IPS DF 4.7 (cell line): Measurements from ENCODE around the gene NSUN6.
"Not testable (repeated sequence)": the region's sequence is repeated elsewhere in the genome, so short reads cannot be mapped to it uniquely, and the experiment has no call there.

Experiments
- DNase-seq: peaks from one replicate; pipeline ENCODE4 v3.0.0-alpha.2; 2013; ENCODE audit warnings: low spot score; ENCODE audit errors: extremely low read depth

The NSUN6 gene

DNA sequence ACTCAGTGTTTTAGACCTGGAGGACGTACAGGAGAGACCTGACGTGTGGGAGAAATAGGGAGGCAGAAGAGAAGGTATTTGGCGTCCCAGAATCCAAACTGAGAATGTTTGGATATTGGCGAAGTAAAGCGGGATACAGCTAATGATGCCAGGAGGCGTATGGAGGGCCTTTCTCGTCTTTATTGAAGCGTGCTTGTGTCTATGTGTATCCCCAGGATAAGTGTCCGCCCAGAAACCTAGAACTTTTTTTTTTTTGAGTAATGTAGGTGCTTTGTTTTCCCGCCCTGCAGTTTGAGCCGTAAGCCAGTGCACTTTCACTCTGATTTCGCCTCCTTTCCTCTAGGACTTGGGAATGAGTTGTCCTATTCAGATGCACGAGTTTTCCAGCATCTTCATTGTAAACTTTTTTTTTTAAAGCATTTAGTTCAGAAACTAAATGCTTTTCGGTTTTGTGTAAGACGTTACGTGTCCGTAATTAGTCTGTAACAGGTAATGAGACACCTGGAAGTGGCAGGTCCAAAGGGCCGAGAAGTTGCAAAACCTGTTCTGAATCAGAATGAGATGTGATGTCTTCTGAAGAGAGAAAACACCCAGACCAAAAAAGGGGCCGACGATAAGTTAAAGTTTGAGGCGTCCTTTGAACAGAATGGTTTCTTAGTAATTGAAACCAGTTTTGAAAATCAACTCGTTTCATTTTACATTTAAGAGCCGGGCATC lies 8.6 kb upstream of the NSUN6 start:
- DNase-seq, result no peak

DNA sequence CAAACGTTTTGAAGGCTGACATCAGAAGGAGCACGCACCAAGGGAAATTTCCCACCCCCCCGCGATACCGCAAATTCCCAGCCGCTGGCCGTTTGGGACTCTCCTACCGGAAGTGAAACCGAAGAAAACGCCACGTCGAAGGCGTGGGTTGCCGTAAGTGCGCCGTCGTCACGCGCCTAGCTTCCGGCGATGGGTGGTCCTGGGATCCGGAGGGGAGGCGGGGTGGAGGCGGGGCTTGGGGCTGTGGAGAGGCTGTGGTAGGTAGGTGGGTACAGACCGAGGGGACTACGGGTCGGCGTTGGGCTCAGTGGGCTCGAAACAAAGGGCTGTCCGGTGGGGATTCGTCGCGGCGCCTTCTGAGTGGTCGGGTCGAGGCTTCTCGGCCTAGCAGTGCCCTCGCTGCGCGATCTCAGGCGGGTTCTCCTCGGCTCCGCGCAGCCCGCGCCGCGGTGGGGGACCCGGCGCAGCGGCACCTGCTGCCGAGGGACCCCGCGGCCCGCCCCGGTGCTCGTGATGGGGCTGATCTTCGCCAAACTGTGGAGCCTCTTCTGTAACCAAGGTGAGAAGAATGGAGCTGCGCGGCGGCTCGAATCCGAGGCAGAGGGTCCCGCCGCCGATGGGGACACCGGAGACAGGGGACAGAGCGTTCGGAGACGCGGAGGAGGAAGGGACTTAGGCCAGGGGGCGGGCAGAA lies 7.9 kb upstream of the NSUN6 start, which contains the start of gene ARL5B:
ARL5B (plus strand) TSS at position 307 of the 694 bp plus-strand sequence; CDS start at position 514, 207 bp downstream.
- DNase-seq, result peak; percentile 58

DNA sequence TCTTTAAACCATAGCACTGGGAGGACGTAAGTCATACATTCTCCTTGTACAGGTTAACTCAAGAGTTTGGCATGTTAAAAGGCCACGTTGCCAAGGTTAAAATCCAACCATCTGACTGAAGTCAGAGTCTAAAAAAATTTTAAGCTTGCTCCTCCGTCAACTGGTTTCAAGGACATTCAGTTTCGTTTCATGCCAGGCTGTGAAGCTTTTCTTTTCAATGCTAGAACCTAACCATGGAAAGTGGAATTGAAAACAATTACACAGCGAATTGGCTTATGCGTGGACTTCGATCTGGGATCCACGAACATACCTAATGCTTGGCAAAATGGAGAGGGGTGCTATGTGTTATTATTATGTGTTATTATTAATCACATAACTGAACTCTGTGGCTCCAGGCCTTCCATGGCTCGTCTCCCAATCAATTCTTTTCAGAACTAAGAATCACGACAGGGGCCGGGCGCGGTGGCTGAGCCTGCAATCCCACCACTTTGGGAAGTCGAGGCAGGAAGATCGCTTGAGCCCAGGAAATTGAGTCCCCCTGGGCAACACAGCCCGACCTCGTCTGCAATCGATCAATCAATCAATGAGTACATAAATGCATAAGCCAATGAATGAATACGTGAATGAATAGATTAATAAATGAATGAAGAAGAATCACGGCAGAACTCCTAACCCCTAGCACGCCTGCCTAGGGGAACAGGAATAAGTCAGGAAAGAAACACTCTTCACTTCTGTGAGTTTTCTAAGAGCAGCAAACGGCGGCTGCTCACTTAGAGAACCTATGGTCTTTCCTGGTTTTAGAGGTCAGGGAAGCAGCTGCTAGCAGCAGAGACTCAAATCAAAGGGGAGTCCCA lies 7.1 kb upstream of the NSUN6 start:
- no peak for DNase-seq

DNA sequence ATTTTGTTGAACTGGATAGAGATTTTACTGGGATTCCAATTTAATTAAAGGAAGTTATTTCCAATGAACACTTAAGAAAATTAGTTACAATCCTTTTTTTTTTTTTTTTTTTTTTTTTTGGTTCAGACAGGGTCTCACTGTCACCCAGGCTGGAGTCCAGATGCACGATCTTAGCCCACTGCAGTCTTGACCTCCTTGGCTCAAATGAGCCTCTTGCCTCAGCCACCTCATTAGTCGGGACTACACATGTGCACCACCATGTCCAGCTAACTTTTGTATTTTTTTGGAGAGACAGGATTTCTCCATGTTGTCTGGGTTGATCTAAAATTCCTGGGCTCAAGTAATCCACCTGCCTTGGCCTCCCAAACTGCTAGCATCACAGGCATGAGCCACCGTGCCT lies 5.3 kb upstream of the NSUN6 start:
- DNase-seq, result no peak

DNA sequence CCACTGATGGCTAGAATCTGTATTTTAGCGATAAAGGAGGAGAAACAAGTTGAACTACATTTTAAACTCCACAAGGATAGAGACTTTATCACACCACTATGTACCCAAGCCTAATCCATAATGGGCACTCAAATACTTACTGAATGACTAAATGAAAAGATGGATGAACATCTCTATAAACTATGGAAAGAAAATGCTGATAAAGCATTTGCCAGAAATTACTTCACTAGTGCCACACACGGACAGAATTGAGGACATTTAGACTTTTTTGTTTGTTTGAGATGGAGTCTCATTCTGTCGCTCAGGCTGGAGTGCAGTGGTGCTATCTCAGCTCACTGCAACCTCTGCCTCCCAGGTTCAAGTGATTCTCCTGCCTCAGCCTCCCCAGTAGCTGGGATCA lies 1.7 kb upstream of the NSUN6 start:
- DNase-seq, result no peak

DNA sequence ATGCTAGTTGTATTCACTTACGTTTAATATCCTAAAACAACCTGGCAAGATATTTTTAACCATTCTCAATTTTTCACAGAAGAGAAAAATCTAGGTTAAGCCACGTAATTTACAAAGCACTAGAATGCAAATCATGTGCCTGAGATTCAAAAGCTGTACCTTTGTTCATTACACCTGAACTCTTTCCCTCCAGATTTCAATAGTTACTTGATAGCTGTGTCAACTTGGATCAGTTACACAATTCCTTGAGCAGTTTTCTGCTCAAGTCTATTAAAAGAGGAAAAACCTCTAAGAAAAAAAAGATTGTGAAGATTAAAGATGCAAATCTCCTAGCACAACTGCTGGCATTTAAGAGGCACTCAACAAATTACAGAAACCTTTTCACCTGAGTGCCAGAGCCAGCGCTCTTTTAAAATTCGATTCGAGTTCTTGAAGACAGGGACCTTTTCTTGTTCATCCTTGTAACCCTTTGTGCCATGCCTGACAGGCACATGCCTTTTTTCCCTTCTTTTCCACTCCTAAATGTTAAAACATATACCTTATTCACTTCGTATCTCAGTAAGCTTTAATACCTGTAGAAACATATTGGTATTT lies 886 bp downstream of the NSUN6 start:
- DNase-seq, result no peak

DNA sequence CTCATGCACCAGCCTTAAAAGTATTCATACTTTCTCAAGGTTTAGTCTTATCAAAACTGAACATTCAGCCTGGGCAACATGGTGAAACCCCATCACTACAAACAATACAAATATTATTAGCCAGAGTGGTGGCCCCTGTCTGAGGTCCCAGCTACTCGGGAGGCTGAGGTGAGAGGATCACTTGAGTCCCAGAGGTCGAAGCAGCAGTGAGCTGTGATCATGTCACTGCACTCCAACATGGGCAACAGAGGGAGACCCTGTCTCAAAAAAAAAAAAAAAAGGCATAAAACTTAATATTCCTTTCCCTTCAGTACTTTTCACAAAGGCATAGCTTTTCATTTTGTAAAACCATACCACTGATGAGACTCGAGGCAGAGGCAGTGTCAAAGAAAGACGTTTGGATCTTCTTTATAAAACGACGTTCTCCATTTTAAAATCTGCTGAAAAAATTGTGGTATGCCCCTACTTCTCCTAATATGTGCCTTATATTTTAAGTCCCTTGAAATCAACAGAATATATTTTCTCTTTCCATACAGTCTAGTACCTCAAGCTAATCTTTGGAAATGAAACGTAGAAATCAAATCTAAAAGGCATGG lies 1.9 kb downstream of the NSUN6 start:
- DNase-seq, result no peak

DNA sequence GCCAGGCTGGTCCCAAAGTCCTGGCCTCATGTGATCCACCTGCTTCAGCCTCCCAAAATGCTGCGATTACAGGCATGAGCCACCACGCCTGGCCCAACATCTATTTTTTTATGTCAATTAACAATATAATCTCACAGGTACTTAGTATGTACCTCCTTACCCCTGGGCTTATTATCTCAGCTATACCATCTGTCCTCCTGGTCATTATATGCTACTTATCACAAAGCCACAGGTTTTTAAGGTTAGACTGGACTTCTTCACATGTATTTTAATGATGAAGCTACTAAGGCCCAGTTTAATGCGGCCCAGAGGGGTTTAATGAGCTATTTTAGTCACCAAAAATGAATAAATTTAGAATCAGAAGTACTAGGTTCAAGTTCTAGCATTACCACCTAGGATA lies 3.4 kb downstream of the NSUN6 start:
- DNase-seq, result no peak

DNA sequence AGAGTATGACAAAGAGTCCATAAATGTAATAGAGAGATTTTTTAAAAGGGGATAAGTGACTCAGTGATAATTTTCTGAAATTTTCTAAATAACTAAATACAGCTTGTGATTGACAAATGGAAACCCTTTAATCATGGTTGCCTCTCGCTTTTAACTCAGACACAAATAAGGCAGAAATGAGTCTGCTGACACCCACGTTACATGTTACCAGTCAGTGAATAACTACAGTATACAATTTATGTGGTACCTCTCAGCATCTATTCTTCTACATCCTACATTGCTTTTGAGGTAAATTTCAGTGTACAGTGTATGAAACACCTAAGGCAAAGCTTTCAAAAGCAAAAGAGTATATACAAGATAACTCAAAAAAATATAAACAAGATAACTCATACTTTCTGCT lies 4.2 kb downstream of the NSUN6 start:
- no peak for DNase-seq

DNA sequence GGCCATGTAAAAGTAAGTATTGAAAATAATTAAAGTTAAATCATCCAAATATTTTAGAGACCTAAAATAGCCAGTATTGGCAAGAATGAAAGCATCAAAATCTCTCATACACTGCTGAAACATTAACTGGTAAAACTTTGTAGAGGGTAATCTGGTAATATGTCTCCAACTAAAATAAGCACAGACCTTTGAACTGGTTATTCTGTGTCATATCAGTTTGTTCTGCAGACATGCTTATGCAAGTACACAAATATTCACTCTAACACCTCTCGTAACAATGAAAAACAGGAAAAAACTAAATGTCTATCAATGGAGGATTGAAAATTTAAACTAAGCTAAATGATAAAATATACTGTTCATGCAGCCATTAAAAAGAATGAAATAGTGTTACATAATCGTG lies 11.7 kb downstream of the NSUN6 start:
- not testable (repeated sequence) for DNase-seq

DNA sequence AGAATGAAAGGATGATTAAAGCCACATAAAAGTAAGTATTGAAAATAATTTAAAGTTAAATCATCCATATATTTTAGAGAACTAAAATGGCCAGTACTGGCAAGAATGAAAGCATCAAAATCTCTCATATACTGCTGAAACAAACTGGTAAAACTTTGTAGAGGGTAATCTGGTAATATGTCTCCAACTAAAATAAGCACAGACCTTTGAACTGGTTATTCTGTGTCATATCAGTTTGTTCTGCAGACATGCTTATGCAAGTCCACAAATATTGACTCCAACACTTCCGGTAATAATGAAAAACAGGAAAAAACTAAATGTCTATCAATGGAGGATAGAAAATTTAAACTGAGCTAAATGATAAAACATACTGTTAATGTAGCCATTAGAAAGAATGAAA lies 14.0 kb downstream of the NSUN6 start:
- DNase-seq, result not testable (repeated sequence)

DNA sequence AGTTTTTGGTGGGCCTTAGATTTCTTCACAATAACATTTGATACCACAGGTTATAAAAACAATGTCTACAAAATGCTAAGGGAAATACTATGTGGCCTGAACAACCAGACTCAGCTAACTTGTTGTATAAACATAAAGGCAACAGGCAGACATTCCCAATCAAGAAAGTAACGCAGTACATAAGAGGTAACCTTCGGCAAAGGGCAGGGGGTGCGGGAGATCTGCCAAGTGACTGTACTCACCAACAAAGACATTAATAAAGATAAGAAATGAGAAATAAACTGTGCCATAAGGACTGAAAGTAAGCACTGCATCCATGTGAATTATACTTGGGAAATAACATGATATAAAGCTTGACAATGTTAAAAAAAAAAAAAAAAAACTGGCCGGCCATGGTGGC lies 15.4 kb downstream of the NSUN6 start:
- DNase-seq, result no peak

DNA sequence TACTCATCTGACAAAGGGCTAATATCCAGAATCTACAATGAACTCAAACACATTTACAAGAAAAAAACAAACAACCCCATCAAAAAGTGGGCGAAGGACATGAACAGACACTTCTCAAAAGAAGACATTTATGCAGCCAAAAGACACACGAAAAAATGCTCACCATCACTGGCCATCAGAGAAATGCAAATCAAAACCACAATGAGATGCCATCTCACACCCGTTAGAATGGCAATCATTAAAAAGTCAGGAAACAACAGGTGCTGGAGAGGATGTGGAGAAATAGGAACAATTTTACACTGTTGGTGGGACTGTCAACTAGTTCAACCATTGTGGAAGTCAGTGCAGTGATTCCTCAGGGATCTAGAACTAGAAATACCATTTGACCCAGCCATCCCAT lies 18.9 kb downstream of the NSUN6 start:
- not testable (repeated sequence) for DNase-seq

DNA sequence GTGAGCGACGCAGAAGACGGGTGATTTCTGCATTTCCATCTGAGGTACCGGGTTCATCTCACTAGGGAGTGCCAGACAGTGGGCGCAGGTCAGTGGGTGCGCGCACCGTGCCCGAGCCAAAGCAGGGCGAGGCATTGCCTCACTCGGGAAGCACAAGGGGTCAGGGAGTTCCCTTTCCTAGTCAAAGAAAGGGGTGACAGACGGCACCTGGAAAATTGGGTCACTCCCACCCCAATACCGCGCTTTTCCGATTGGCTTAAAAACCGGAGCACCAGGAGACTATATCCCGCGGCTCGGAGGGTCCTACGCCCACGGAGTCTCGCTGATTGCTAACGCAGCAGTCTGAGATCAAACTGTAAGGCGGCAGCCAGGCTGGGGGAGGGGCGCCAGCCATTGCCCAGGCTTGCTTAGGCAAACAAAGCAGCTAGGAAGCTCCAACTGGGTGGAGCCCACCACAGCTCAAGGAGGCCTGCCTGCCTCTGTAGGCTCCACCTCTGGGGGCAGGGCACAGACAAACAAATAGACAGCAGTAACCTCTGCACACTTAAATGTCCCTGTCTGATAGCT lies 23.9 kb downstream of the NSUN6 start:
- peak; percentile 14 for DNase-seq

DNA sequence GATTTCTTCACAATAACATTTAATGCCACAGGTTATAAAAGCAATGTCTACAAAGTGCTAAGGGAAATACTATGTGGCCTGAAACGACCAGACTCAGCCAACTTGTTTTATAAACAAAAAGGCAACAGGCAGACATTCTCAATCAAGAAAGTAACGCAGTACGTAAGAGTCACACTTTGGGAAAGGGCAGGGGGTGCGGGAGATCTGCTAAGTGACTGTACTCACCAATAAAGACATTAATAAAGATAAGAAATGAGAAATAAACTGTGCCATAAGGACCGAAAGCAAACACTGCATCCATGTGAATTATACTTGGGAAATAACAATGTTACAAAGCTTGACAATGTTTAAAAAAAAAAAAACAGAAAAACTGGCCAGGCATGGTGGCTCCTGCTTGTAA lies 25.5 kb downstream of the NSUN6 start:
- no peak for DNase-seq

DNA sequence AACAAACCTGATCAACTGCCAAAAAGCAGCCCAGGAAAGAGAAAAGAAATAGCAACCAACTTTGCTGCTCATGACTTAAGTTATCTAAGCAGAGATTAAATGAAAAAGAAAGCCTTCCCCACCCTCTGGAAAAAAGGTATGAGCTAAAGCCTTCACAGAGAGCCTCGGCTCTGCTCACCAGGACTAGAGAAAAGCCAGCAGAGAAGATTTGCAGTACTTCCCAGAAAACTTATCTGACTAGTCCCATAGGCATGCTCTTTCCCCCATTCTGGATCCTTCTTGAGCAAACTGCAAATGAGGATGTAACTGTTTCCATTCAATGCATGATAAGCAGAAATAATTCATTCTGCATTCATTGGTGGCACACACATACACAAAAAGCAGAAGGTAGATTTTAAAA lies 27.7 kb downstream of the NSUN6 start:
- not testable (repeated sequence) for DNase-seq

DNA sequence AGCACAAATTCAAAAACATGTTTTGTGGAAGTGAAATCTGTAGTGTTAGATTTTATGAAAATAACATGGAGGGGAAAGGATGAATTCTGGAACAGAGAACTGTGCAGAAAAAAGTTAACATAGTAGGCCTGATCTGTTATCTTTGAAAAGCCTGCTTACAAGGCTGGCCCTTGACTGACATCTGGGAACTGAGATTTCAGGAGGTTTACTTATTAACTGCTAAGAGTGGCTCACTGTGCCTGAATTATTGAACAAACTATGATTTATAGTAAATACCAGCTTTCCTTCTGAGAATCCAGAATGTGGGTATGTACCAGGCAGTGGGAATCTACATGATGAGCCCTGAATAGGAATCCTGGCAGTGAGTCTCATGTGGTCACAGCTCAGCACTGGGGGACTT lies 30.5 kb downstream of the NSUN6 start:
- DNase-seq, result no peak

DNA sequence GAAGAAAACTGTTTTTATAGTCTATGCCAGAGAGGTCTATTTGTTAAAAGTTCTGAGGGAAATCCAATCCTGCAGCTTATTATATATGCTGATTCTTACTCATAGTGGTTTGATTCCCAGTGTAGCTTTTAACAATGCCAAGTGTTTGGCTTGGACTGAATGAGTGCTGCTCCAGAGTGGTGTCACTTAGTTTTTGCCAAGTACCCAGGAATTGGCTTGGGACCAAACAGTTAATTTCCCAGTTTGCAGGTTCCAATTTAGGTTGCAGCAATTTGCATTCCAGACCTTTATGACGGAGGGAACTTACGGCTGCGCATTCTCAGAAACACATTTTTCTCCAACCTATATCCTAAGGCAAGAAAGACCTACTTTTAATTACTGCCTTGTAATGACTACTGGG lies 32.4 kb downstream of the NSUN6 start:
- DNase-seq, result no peak

DNA sequence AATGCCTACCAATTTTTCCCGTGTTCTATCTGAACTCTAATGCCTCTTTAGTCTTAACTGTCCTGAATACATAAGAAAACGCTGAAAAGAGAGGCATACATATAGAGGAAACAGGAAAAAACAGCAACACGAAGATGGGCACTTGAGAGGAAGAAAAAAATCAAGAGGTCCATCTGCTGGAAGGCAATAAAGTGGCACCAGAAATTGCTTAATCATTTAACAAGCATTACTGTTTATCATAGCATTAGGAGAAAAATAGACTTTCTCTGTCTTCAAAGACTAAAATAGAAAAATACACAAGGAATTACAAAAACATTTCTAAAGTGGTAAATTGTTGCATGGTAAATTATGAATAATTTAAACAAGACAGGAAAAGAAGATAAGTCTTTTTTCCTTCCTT lies 35.0 kb downstream of the NSUN6 start:
- DNase-seq, result no peak

DNA sequence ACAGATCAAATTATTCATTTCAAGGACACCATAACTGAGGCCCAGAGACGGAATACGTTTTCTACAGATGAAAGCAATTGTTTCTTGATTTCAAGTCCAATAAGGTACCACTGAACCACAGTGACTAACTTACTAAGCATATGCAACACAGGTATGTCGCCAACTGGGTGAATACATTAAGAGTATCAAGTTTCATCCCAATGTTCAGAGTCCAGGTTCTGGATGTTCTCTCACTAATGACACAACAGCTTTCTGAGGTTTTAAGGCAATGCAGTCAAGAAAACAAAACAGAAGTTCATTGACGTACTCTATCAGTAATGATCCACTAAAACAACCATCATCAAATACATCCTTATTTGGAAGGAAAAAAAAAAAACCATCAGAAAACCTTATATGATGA lies 35.8 kb downstream of the NSUN6 start:
- DNase-seq, result no peak

DNA sequence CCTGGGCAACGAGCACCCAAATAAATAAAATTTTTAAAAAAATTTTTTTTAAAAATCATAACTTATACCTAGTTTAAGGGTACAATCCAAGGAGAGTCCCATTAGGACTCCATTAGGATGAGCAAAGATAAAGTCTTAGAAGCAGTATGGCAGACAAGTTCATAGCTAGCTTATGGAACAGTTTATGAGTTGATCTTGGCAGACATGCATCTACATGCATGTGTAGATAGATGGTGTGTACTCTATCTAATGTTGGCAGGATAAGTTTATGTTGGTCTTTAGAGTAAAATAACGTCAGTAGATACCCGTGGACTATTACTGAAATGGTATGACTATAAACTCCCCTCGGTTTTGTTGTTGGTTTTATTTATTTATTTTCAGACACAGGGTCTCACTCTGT lies 40.2 kb downstream of the NSUN6 start:
- DNase-seq, result no peak
